GM12865 (cell line): ENCODE results near the gene UBE2E3.

Source experiments
- DNase-seq: peaks from one replicate; pipeline ENCODE4 v3.0.0; 2010; ENCODE audit warnings: low read depth
- H3K4me3 ChIP-seq: 2 replicates; pipeline ENCODE4 v1.5.1; 2011; ENCODE audit warnings: mild to moderate bottlenecking, low read depth, low read length, control low read depth
- CTCF ChIP-seq: IDR thresholded peaks from 2 replicates; pipeline ENCODE4 v1.5.1; 2011; ENCODE audit warnings: low read length, control low read depth, low read depth, inconsistent platforms; ENCODE audit not compliant: insufficient read depth; ENCODE audit errors: missing control alignments

UBE2E3 gene

GRCh38 chr2:181042706-181043105 lies 62.3 kb downstream of the UBE2E3 start:
- TF ChIP-seq CTCF = no peak
- no peak for DNase-seq
- no peak overlapping the region for H3K4me3 ChIP-seq

- TF ChIP-seq CTCF = no peak
- DNase-seq = no peak
- no peak overlapping the region for H3K4me3 ChIP-seq
Observed at GRCh38 chr2:181046833-181047232, 66.4 kb downstream of the UBE2E3 start.

- DNase-seq = no peak
- no peak for TF ChIP-seq CTCF
- H3K4me3 ChIP-seq = no peak overlapping the region
Observed at GRCh38 chr2:181047829-181048228, 67.4 kb downstream of the UBE2E3 start.

- no peak for DNase-seq
- H3K4me3 ChIP-seq = no peak overlapping the region
- TF ChIP-seq CTCF = no peak
Observed at GRCh38 chr2:181051861-181052522, 71.6 kb downstream of the UBE2E3 start.

GRCh38 chr2:181052523-181052891 lies 72.1 kb downstream of the UBE2E3 start:
- no peak overlapping the region for H3K4me3 ChIP-seq
- TF ChIP-seq CTCF = no peak
- no peak for DNase-seq

GRCh38 chr2:181054256-181054655 lies 73.9 kb downstream of the UBE2E3 start:
- no peak for TF ChIP-seq CTCF
- no peak overlapping the region for H3K4me3 ChIP-seq

GRCh38 chr2:181054843-181055242 lies 74.4 kb downstream of the UBE2E3 start:
- TF ChIP-seq CTCF = no peak
- no peak overlapping the region for H3K4me3 ChIP-seq
- DNase-seq = no peak

More at GRCh38 chr2:181054256-181054655, 73.9 kb downstream of the UBE2E3 start:
- no peak for DNase-seq
